NCI-H1417 (cell line): ENCODE measurements around the gene SLIT1.

Experiments
- DNase-seq, 3 experiments: peaks; one replicate each; lab custom pipeline; 2025; lab: John Stamatoyannopoulos, UW

SLIT1 gene

GRCh38 chr10:97003151-97003803 lies 182.5 kb downstream of the SLIT1 start:
- DNase-seq, result no peak

- DNase-seq, result no peak
These were observed 183.1 kb downstream of the SLIT1 start for GRCh38 chr10:97002670-97003069.

GRCh38 chr10:97001183-97001991 lies 184.4 kb downstream of the SLIT1 start:
- no peak for DNase-seq

- DNase-seq, result no peak
These were observed 185.1 kb downstream of the SLIT1 start for GRCh38 chr10:97000487-97001182.

- DNase-seq, result no peak
These were observed 185.8 kb downstream of the SLIT1 start for GRCh38 chr10:96999987-97000386.

GRCh38 chr10:96999337-96999736 lies 186.4 kb downstream of the SLIT1 start:
- no peak for DNase-seq

GRCh38 chr10:96998329-96998888 lies 187.3 kb downstream of the SLIT1 start:
- no peak for DNase-seq

- no peak for DNase-seq
These were observed 189.3 kb downstream of the SLIT1 start for GRCh38 chr10:96996275-96996965.

- no peak for DNase-seq
These were observed 189.9 kb downstream of the SLIT1 start for GRCh38 chr10:96995851-96996250.

GRCh38 chr10:96992721-96993120 lies 193.0 kb downstream of the SLIT1 start:
- DNase-seq, result no peak

- DNase-seq, result no peak
These were observed 194.4 kb downstream of the SLIT1 start for GRCh38 chr10:96991313-96991841.

- DNase-seq, result no peak
These were observed 197.3 kb downstream of the SLIT1 start for GRCh38 chr10:96988426-96988825.

- no peak for DNase-seq
These were observed 197.9 kb downstream of the SLIT1 start for GRCh38 chr10:96987842-96988175.

- no peak for DNase-seq
These were observed 198.5 kb downstream of the SLIT1 start for GRCh38 chr10:96987141-96987841.

- no peak for DNase-seq
These were observed 199.4 kb downstream of the SLIT1 start for GRCh38 chr10:96986200-96986856.

GRCh38 chr10:96984541-96985131 lies 201.1 kb downstream of the SLIT1 start:
- no peak for DNase-seq

GRCh38 chr10:96982149-96982930 lies 203.4 kb downstream of the SLIT1 start:
- no peak for DNase-seq

- no peak for DNase-seq
These were observed 207.1 kb downstream of the SLIT1 start for GRCh38 chr10:96978621-96979154.

GRCh38 chr10:96975136-96975535 lies 210.6 kb downstream of the SLIT1 start:
- DNase-seq, result no peak
